Thymus (tissue), 11 donors: ENCODE results near the gene SLC30A7. TPM values are rescaled to one million over a fixed set of nuclear protein-coding genes. Genes with fewer than 3 reads are reported as not detected.
"Not testable (repeated sequence)": the region's sequence is repeated elsewhere in the genome, so short reads cannot be mapped to it uniquely, and the experiment has no call there.

Experiments used
- DNase-seq, 9 donors: peaks; one replicate each; pipeline ENCODE4 v3.0.0-alpha.2; 2013; ENCODE audit warnings: low spot score in 9 of 9, low read depth in 6 of 9, missing footprints in 1 of 9
- H3K27ac ChIP-seq, 2 donors: one replicate each; pipeline ENCODE4 v1.5.1; 2013; ENCODE audit warnings: control low read depth in 1 of 2, low read depth in 1 of 2, low read length in 1 of 2, mild to moderate bottlenecking in 1 of 2, moderate library complexity in 1 of 2
- H3K27me3 ChIP-seq, 2 donors: one replicate each; pipeline ENCODE4 v1.5.1; 2013; ENCODE audit warnings: low read length in 1 of 2; ENCODE audit not compliant: control insufficient read depth in 2 of 2, insufficient read depth in 1 of 2
- H3K36me3 ChIP-seq, 2 donors: one replicate each; pipeline ENCODE4 v1.5.1; 2013; ENCODE audit warnings: low read length in 1 of 2, mild to moderate bottlenecking in 1 of 2, moderate library complexity in 1 of 2; ENCODE audit not compliant: control insufficient read depth in 2 of 2, insufficient read depth in 2 of 2
- H3K4me1 ChIP-seq, 2 donors: one replicate each; pipeline ENCODE4 v1.5.1; 2013; ENCODE audit warnings: low read length in 2 of 2; ENCODE audit not compliant: control insufficient read depth in 2 of 2, insufficient read depth in 2 of 2
- H3K4me3 ChIP-seq, 2 donors: one replicate each; pipeline ENCODE4 v1.5.1; 2013; ENCODE audit warnings: low read length in 2 of 2, control low read depth in 1 of 2, mild to moderate bottlenecking in 1 of 2
- H3K9me3 ChIP-seq, 2 donors: one replicate each; pipeline ENCODE4 v1.5.1; 2013; ENCODE audit warnings: low read length in 1 of 2, mild to moderate bottlenecking in 1 of 2; ENCODE audit not compliant: control insufficient read depth in 2 of 2, insufficient read depth in 1 of 2
- WGBS: extraction: QIAGEN DNeasy Blood & Tissue Kit; methylation state at CpG from one replicate; pipeline ENCODE4 v1.1.7; 2013; 5-methylcytosine and 5-hydroxymethylcytosine counted together
- polyA plus RNA-seq: library from polyadenylated mRNA; stranded (reverse); fragments of 200-250 nt; gene quantifications from one replicate; pipeline ENCODE4 v1.2.3, GENCODE V29; 2013
- total RNA-seq: library from RNA; stranded (reverse); fragments of 120-200 nt; gene quantifications from one replicate; pipeline ENCODE4 v1.2.4, GENCODE V29; 2013
- donor health status: healthy.

The SLC30A7 gene
- total and polyA plus RNA-seq, 2 donors, result 9.8 to 19.4 TPM

GRCh38 chr1:100941098-100941527 lies 45.2 kb downstream of the SLC30A7 start:
- Histone ChIP-seq H3K9me3 (peaks cover 0 to 2% of the 10 kb centered on the region in 2 donors), H3K4me1 (no peaks in the 10 kb centered on the region), H3K27me3 (no peaks in the 10 kb centered on the region), H3K4me3 (no peak overlapping the region), H3K27ac (peak overlapping the region in 1 of 2 donors; percentile 18), H3K36me3 (peaks cover 10 to 31% of the 10 kb centered on the region in 2 donors)
- DNase-seq, result no peak
- WGBS, result 89% methylated on average over 1 of the region's 1 CpG

GRCh38 chr1:100941580-100942216 lies 45.8 kb downstream of the SLC30A7 start:
- no peak for DNase-seq
- Histone ChIP-seq H3K36me3 (peaks cover 10 to 26% of the 10 kb centered on the region in 2 donors), H3K9me3 (peaks cover 0 to 2% of the 10 kb centered on the region in 2 donors), H3K4me3 (no peak overlapping the region), H3K27ac (peak overlapping the region in 1 of 2 donors; percentile 25), H3K27me3 (no peaks in the 10 kb centered on the region), H3K4me1 (no peaks in the 10 kb centered on the region)
- 92% methylated on average over 9 of the region's 9 CpGs for WGBS

GRCh38 chr1:100942304-100943046 lies 46.6 kb downstream of the SLC30A7 start:
- Histone ChIP-seq H3K27ac (no peak overlapping the region), H3K36me3 (peaks cover 10 to 26% of the 10 kb centered on the region in 2 donors), H3K9me3 (peaks cover 0 to 2% of the 10 kb centered on the region in 2 donors), H3K4me1 (no peaks in the 10 kb centered on the region), H3K4me3 (no peak overlapping the region), H3K27me3 (no peaks in the 10 kb centered on the region)
- DNase-seq, result no peak
- 91% methylated on average over 2 of the region's 2 CpGs for WGBS

GRCh38 chr1:100943533-100943932 lies 47.6 kb downstream of the SLC30A7 start:
- peaks cover 10 to 20% of the 10 kb centered on the region in 2 donors for H3K36me3 ChIP-seq
- H3K9me3 ChIP-seq, result peaks cover 0 to 2% of the 10 kb centered on the region in 2 donors
- H3K27me3 ChIP-seq, result no peaks in the 10 kb centered on the region
- H3K4me3 ChIP-seq, result no peak overlapping the region
- no peak overlapping the region for H3K27ac ChIP-seq
- peaks cover 0 to 3% of the 10 kb centered on the region in 2 donors for H3K4me1 ChIP-seq
- no peak for DNase-seq
- WGBS, result 100% methylated on average over 1 of the region's 1 CpG

- H3K27me3 ChIP-seq, H3K27ac ChIP-seq, DNase-seq, H3K9me3 ChIP-seq, H3K4me3 ChIP-seq: not testable (repeated sequence)
- WGBS, result 88% methylated on average over 3 of the region's 3 CpGs
- Histone ChIP-seq H3K36me3 (peaks cover 7 to 17% of the 10 kb centered on the region in 2 donors), H3K4me1 (peaks cover 7 to 26% of the 10 kb centered on the region in 2 donors)
These were observed 50.2 kb downstream of the SLC30A7 start for GRCh38 chr1:100946064-100946463.

- Histone ChIP-seq H3K36me3 (peaks cover 10 to 27% of the 10 kb centered on the region in 2 donors), H3K4me1 (peaks cover 7 to 26% of the 10 kb centered on the region in 2 donors)
- not testable (repeated sequence) for DNase-seq, H3K4me3 ChIP-seq, H3K27ac ChIP-seq, H3K9me3 ChIP-seq, H3K27me3 ChIP-seq
- 98% methylated on average over 3 of the region's 3 CpGs for WGBS
These were observed 51.9 kb downstream of the SLC30A7 start for GRCh38 chr1:100947816-100948215.

- Histone ChIP-seq H3K27ac (peak overlapping the region; percentile 77 to 94), H3K36me3 (peaks cover 10 to 20% of the 10 kb centered on the region in 2 donors), H3K4me1 (peaks cover 7 to 26% of the 10 kb centered on the region in 2 donors)
- 49% methylated on average over 7 of the region's 7 CpGs for WGBS
- peak in 1 of 9 donors; percentile 66 for DNase-seq
- H3K4me3 ChIP-seq, H3K27me3 ChIP-seq, H3K9me3 ChIP-seq: not testable (repeated sequence)
These were observed 53.0 kb downstream of the SLC30A7 start for GRCh38 chr1:100948721-100949405.

- not testable (repeated sequence) for H3K4me3 ChIP-seq, H3K9me3 ChIP-seq, H3K27me3 ChIP-seq
- H3K27ac ChIP-seq, result peak overlapping the region; percentile 77 to 94
- WGBS, result 63% methylated on average over 9 of the region's 9 CpGs
- peak; percentile 76 to 96 (median 86) for DNase-seq
- H3K36me3 ChIP-seq, result peaks cover 10 to 18% of the 10 kb centered on the region in 2 donors
- peaks cover 7 to 26% of the 10 kb centered on the region in 2 donors for H3K4me1 ChIP-seq
These were observed 53.7 kb downstream of the SLC30A7 start for GRCh38 chr1:100949515-100950158.
